K562 (cell line): ENCODE data around the gene FBXO36. TPM values are rescaled to one million over a fixed set of nuclear protein-coding genes. Genes with fewer than 3 reads are reported as not detected.

Source experiments
- ATAC-seq: fragments of 200-7000 bp; cut with Tn5 transposase; 3 replicates; pipeline ENCODE4 v1.9.1; 2020; ENCODE audit warnings: moderate library complexity
- BruUV-seq: library from RNA; stranded (reverse); fragments of 400-500 nt; replicated peaks from 2 replicates; lab custom pipeline; 2021; lab: Mats Ljungman, UMichigan
- CTCF ChIA-PET: fragments of 300-600 bp; formaldehyde crosslinking; extraction: SDS; loops from one replicate; lab custom pipeline; 2021; ENCODE audit warnings: low intra/inter-chr PET ratio; lab: Yijun Ruan, JAX
- POLR2A ChIA-PET: fragments of 300-600, 350-650 bp; sonication (Branson Sonifier 250); formaldehyde crosslinking; extraction: SDS; loops from one replicate; lab custom pipeline; 2021; ENCODE audit warnings: antibody characterized with exemption, inconsistent platforms; lab: Yijun Ruan, JAX
- DNase-seq, 4 experiments: peaks; one replicate each; pipeline versions ENCODE4 v3.0.0 to v3.0.0-alpha.2; 2011 to 2018; ENCODE audit warnings: low spot score in 3 of 4, mixed read lengths in 3 of 4; ENCODE audit errors: extremely low read depth in 1 of 4
- FAIRE-seq: peaks from 2 replicates; lab custom pipeline; 2011; peaks lifted over from hg19 to GRCh38; lab: Jason Lieb, UNC
- H2AFZ ChIP-seq: 2 replicates; pipeline ENCODE4 v1.6.0; 2011; ENCODE audit warnings: low read depth, low read length, control low read depth, inconsistent platforms
- H3K27ac ChIP-seq: fragments of 200-600 bp; 3 replicates; pipeline ENCODE4 v1.8.0; 2011; ENCODE audit warnings: low read depth, mild to moderate bottlenecking, control low read depth, inconsistent platforms, low read length, moderate library complexity, mixed read lengths; ENCODE audit errors: extremely low read depth
- H3K27me3 ChIP-seq, 2 experiments: fragments of 300-600 bp in 1 of 2; 2 replicates in 1 of 2; 3 replicates in 1 of 2; pipeline versions ENCODE4 v1.6.0 to v1.8.0; 2011; ENCODE audit warnings: inconsistent platforms in 2 of 2, low read length in 2 of 2, mild to moderate bottlenecking in 1 of 2, mixed read lengths in 1 of 2, moderate library complexity in 1 of 2; ENCODE audit not compliant: control insufficient read depth in 2 of 2, insufficient read depth in 2 of 2
- H3K36me3 ChIP-seq: fragments of 300-600 bp; 3 replicates; pipeline ENCODE4 v1.8.0; 2011; ENCODE audit warnings: mild to moderate bottlenecking, low read length, inconsistent platforms; ENCODE audit not compliant: control insufficient read depth, insufficient read depth
- H3K4me1 ChIP-seq, 2 experiments: fragments of 200-600 bp in 1 of 2; replicated peaks in 1 of 2; 2 replicates in 1 of 2; 3 replicates in 1 of 2; pipeline versions ENCODE4 v1.5.1 to v1.8.0; 2011; ENCODE audit warnings: inconsistent platforms in 2 of 2, low read length in 2 of 2, mild to moderate bottlenecking in 1 of 2, mixed read lengths in 1 of 2, moderate library complexity in 1 of 2; ENCODE audit not compliant: control insufficient read depth in 2 of 2, insufficient read depth in 2 of 2
- H3K4me2 ChIP-seq: 2 replicates; pipeline ENCODE4 v1.6.1; 2011; ENCODE audit warnings: low read length, control low read depth, inconsistent platforms, mixed read lengths; ENCODE audit not compliant: insufficient read depth
- H3K4me3 ChIP-seq: fragments of 200-600 bp; sonication (generic), shearing (Covaris generic); 2 replicates; pipeline ENCODE4 v1.5.1; 2016; ENCODE audit warnings: control low read depth, inconsistent platforms
- H3K79me2 ChIP-seq: fragments of 200-600 bp; 3 replicates; pipeline ENCODE4 v1.8.0; 2011; ENCODE audit warnings: low read length, inconsistent platforms; ENCODE audit not compliant: control insufficient read depth, insufficient read depth
- H3K9ac ChIP-seq, 2 experiments: 2 replicates each; pipeline versions ENCODE4 v1.6.0 to v1.6.1; 2011; ENCODE audit warnings: low read depth in 2 of 2, low read length in 2 of 2, control low read depth in 1 of 2, inconsistent platforms in 1 of 2, mild to moderate bottlenecking in 1 of 2, mixed read lengths in 1 of 2; ENCODE audit not compliant: insufficient read depth in 1 of 2
- H3K9me1 ChIP-seq: one replicate; pipeline ENCODE4 v1.6.0; 2011; ENCODE audit warnings: inconsistent platforms, mild to moderate bottlenecking, low read length, moderate library complexity; ENCODE audit not compliant: control insufficient read depth, insufficient read depth
- H3K9me3 ChIP-seq: replicated peaks from 2 replicates; pipeline ENCODE4 v1.5.1; 2011; ENCODE audit warnings: low read depth, low read length, inconsistent platforms; ENCODE audit not compliant: control insufficient read depth, insufficient read depth
- H4K20me1 ChIP-seq: replicated peaks from 2 replicates; pipeline ENCODE4 v1.6.1; 2011; ENCODE audit warnings: low read length, inconsistent platforms, mixed read lengths; ENCODE audit not compliant: control insufficient read depth, insufficient read depth
- COPS2 ChIP-seq: fragments of 450-650 bp; conservative IDR thresholded peaks from 2 replicates; pipeline ENCODE4 v1.6.1; 2016; ENCODE audit warnings: mild to moderate bottlenecking, moderate library complexity
- FOSL1 ChIP-seq: fragments of 200-800 bp; sonication (Bioruptor generic); conservative IDR thresholded peaks from 2 replicates; pipeline ENCODE4 v1.6.1; 2016; ENCODE audit warnings: missing genetic modification characterization, missing compliant biosample characterization
- LEF1 ChIP-seq: fragments of 450-650 bp; IDR thresholded peaks from 2 replicates; pipeline ENCODE4 v1.6.1; 2016; ENCODE audit warnings: mild to moderate bottlenecking
- MAFF ChIP-seq: IDR thresholded peaks from 2 replicates; pipeline ENCODE4 v1.6.1; 2012; ENCODE audit warnings: low read length, improper control_type of control experiment
- WGBS: fragments of 100-300 bp; shearing (Covaris generic); methylation state at CpG from one replicate; pipeline ENCODE4 v1.1.6; 2016; ENCODE audit warnings: low coverage, mixed read lengths; ENCODE audit not compliant: insufficient coverage; ENCODE audit errors: missing lambda C conversion rate; 5-methylcytosine and 5-hydroxymethylcytosine counted together
- in situ Hi-C: fragments of 300-500 bp; cut with MboI; formaldehyde crosslinking; loops from 4 replicates; pipeline ENCODE4 v1.15.0; 2018; ENCODE audit warnings: inconsistent platforms, mixed read lengths
- intact Hi-C: fragments of 100-400 bp; cut with micrococcal nuclease; formaldehyde crosslinking; loops from 2 replicates; pipeline ENCODE4 v1.14.2; 2022
- polyA plus RNA-seq, 8 experiments: library from polyadenylated mRNA; depleted of rRNA in 4 of 8; stranded (reverse) in 5 of 8; unstranded in 3 of 8; fragments of >200 nt; fragmentation: Nextera tagmentation in 2 of 8; fragmentation: Illumina TruSeq in 1 of 8; extraction: Ambion mirVana in 2 of 8; extraction: Trizol in 1 of 8; gene quantifications; 2 replicates each; pipeline versions ENCODE4 v1.2.1 to v1.2.3, GENCODE V29; 2011 to 2014; ENCODE audit warnings: inconsistent platforms in 1 of 8, missing spikeins in 1 of 8
- total RNA-seq, 7 experiments: library from RNA; depleted of rRNA in 6 of 7; stranded (reverse); fragments of >200 nt in 6 of 7; fragmentation: Illumina TruSeq in 2 of 7; extraction: Trizol in 2 of 7; gene quantifications; 2 replicates each; pipeline versions ENCODE4 v1.2.1 to v1.2.3, GENCODE V29; 2011 to 2021; ENCODE audit warnings: low replicate concordance in 1 of 7
- TF ChIP-seq, protein P1 (sequence below): conservative IDR thresholded peaks from 2 replicates; pipeline ENCODE4 v1.6.1; 2011; ENCODE audit warnings: low read depth, mild to moderate bottlenecking, low read length; ENCODE audit not compliant: control insufficient read depth
- TF ChIP-seq, protein P2 (sequence below), 2 experiments: fragments of 450-650 bp; IDR thresholded peaks; 2 replicates each; pipeline ENCODE4 v1.6.1; 2018; ENCODE audit warnings: mild to moderate bottlenecking in 2 of 2, low read depth in 1 of 2; ENCODE audit not compliant: partially characterized antibody in 2 of 2
- TF ChIP-seq, protein P3 (sequence below): fragments of 250-450 bp; sonication (Bioruptor Pico); IDR thresholded peaks from 2 replicates; pipeline ENCODE4 v1.6.1; 2021; ENCODE audit warnings: mild to moderate bottlenecking
- TF ChIP-seq, protein P4 (sequence below): sonication (generic); formaldehyde crosslinking; IDR thresholded peaks from 2 replicates; pipeline ENCODE4 v1.8.0; 2022; ENCODE audit warnings: mild to moderate bottlenecking, missing genetic modification reagents

Gene FBXO36
- total and polyA plus RNA-seq, 9 of the 15 experiments (the other 6 are each of a cell fraction or from before 2014, with no cell fraction given) = 0.40 to 0.91 (median 0.58) TPM

DNA sequence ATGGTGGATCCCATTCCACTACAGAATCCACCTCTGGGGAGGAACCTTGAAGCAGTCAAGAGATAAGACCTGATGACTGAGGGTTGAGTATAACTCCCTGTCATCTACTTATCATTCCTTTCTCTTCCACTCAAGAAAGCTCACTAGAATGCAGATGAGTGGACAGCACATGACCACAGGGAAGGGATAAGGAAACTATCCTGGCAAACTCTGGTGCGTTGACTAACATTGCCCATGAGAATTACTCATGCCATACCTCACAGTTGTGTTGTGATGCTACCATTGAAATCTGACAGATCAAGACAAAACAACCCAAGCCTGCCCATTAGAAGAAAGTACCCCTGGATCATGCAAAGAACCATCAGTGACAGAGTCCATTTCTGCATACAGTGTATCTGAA, 119.9 kb downstream of the FBXO36 start:
- no peak overlapping the region for H3K4me3 ChIP-seq
- H3K27me3 ChIP-seq = peaks cover 0 to 17% of the 10 kb centered on the region in 2 experiments
- ChIA-PET POLR2A (no interaction called here), CTCF (no interaction called here)
- H3K4me2 ChIP-seq = no peak overlapping the region
- no TSS peak for BruUV-seq
- intact Hi-C loops = no loop called here
- in situ Hi-C loops = no loop called here
- no peaks in the 10 kb centered on the region for H3K79me2 ChIP-seq
- FAIRE-seq (no peak), DNase-seq (no peak), ATAC-seq (no peak)
- TF ChIP-seq, protein P1, sequence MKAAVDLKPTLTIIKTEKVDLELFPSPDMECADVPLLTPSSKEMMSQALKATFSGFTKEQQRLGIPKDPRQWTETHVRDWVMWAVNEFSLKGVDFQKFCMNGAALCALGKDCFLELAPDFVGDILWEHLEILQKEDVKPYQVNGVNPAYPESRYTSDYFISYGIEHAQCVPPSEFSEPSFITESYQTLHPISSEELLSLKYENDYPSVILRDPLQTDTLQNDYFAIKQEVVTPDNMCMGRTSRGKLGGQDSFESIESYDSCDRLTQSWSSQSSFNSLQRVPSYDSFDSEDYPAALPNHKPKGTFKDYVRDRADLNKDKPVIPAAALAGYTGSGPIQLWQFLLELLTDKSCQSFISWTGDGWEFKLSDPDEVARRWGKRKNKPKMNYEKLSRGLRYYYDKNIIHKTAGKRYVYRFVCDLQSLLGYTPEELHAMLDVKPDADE = no peak
- peak; percentile 48 for TF ChIP-seq FOSL1
- no peaks in the 10 kb centered on the region for H3K36me3 ChIP-seq
- H3K9me1 ChIP-seq = no peaks in the 10 kb centered on the region
- peaks cover 0 to 3% of the 10 kb centered on the region in 2 experiments; a peak in 1 of 5 replicates for H3K4me1 ChIP-seq
- H3K9me3 ChIP-seq = no peaks in the 10 kb centered on the region
- H2AFZ ChIP-seq = no peak overlapping the region
- no peak overlapping the region for H3K9ac ChIP-seq
- H3K27ac ChIP-seq = no peak overlapping the region
- H4K20me1 ChIP-seq = no peaks in the 10 kb centered on the region
- WGBS = 0% methylated on average over 1 of the region's 1 CpG

DNA sequence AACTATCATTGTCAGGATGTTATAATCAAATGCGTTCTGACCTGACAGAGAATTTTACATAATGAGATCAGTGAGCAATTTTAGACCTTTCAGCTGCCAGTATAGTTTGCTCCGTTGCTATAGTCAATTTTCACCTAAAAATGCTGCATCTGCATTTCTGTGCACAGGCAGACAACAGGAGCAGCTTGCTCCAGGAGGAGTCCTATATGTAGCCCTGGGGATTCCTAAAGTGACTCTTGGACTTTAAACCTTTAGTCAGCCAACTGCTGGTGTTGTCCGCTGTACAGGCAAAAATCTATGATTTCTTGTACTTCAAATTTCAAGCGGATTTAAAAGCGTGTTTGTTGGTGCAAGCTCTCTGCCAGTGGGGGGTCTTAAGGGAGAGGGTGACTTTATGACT, 120.7 kb downstream of the FBXO36 start:
- 5% methylated on average over 4 of the region's 5 CpGs for WGBS
- H3K36me3 ChIP-seq = no peaks in the 10 kb centered on the region
- no peak overlapping the region for H3K4me3 ChIP-seq
- no peak overlapping the region for H3K27ac ChIP-seq
- FAIRE-seq = no peak
- ATAC-seq = no peak
- peaks cover 0 to 19% of the 10 kb centered on the region in 2 experiments for H3K27me3 ChIP-seq
- DNase-seq = no peak
- H3K9me3 ChIP-seq = no peaks in the 10 kb centered on the region
- H4K20me1 ChIP-seq = no peaks in the 10 kb centered on the region
- ChIA-PET POLR2A (no interaction called here), CTCF (no interaction called here)
- no peak overlapping the region for H3K9ac ChIP-seq
- no peak overlapping the region for H2AFZ ChIP-seq
- H3K4me2 ChIP-seq = no peak overlapping the region
- no peaks in the 10 kb centered on the region for H3K9me1 ChIP-seq
- in situ Hi-C loops (no loop called here), intact Hi-C loops (no loop called here)
- H3K79me2 ChIP-seq = no peaks in the 10 kb centered on the region
- no TSS peak for BruUV-seq
- H3K4me1 ChIP-seq = peaks cover 0 to 3% of the 10 kb centered on the region in 2 experiments; a peak in 1 of 5 replicates
- TF ChIP-seq LEF1 = no peak
- TF ChIP-seq, protein P2, sequence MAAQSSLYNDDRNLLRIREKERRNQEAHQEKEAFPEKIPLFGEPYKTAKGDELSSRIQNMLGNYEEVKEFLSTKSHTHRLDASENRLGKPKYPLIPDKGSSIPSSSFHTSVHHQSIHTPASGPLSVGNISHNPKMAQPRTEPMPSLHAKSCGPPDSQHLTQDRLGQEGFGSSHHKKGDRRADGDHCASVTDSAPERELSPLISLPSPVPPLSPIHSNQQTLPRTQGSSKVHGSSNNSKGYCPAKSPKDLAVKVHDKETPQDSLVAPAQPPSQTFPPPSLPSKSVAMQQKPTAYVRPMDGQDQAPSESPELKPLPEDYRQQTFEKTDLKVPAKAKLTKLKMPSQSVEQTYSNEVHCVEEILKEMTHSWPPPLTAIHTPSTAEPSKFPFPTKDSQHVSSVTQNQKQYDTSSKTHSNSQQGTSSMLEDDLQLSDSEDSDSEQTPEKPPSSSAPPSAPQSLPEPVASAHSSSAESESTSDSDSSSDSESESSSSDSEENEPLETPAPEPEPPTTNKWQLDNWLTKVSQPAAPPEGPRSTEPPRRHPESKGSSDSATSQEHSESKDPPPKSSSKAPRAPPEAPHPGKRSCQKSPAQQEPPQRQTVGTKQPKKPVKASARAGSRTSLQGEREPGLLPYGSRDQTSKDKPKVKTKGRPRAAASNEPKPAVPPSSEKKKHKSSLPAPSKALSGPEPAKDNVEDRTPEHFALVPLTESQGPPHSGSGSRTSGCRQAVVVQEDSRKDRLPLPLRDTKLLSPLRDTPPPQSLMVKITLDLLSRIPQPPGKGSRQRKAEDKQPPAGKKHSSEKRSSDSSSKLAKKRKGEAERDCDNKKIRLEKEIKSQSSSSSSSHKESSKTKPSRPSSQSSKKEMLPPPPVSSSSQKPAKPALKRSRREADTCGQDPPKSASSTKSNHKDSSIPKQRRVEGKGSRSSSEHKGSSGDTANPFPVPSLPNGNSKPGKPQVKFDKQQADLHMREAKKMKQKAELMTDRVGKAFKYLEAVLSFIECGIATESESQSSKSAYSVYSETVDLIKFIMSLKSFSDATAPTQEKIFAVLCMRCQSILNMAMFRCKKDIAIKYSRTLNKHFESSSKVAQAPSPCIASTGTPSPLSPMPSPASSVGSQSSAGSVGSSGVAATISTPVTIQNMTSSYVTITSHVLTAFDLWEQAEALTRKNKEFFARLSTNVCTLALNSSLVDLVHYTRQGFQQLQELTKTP (IDR thresholded peaks at IDR 0.05; ENCODE audit: low read depth in 1 of 2, partially characterized antibody in 2 of 2) = no peak
- TF ChIP-seq, protein P3, sequence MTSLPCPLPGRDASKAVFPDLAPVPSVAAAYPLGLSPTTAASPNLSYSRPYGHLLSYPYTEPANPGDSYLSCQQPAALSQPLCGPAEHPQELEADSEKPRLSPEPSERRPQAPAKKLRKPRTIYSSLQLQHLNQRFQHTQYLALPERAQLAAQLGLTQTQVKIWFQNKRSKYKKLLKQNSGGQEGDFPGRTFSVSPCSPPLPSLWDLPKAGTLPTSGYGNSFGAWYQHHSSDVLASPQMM = no peak
- peak; percentile 37; the same call in 1 of the 2 replicates for TF ChIP-seq MAFF
- TF ChIP-seq, protein P4, sequence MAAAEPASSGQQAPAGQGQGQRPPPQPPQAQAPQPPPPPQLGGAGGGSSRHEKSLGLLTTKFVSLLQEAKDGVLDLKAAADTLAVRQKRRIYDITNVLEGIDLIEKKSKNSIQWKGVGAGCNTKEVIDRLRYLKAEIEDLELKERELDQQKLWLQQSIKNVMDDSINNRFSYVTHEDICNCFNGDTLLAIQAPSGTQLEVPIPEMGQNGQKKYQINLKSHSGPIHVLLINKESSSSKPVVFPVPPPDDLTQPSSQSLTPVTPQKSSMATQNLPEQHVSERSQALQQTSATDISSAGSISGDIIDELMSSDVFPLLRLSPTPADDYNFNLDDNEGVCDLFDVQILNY (CRISPR knock-in tag) = no peak
- TF ChIP-seq COPS2 = no peak
